Sigmoid colon (tissue), 7 donors: ENCODE measurements around the gene NUP62. TPM values are rescaled to one million over a fixed set of nuclear protein-coding genes. Genes with fewer than 3 reads are reported as not detected.

Experiments
- DNase-seq: peaks from one replicate; pipeline ENCODE4 v3.0.0-alpha.2; 2019
- H3K27ac ChIP-seq, 4 donors: fragments of 200-600 bp; sonication (generic); one replicate each; pipeline ENCODE4 v1.5.1; 2016 to 2019; ENCODE audit warnings: mild to moderate bottlenecking in 1 of 4
- H3K27me3 ChIP-seq, 3 donors: fragments of 200-600 bp; sonication (generic); one replicate each; pipeline ENCODE4 v1.5.1; 2019; ENCODE audit warnings: mild to moderate bottlenecking in 1 of 3
- H3K36me3 ChIP-seq, 4 donors: fragments of 200-600 bp; sonication (generic); one replicate each; pipeline ENCODE4 v1.5.1; 2016 to 2019
- H3K4me1 ChIP-seq, 4 donors: fragments of 200-600 bp; sonication (generic); one replicate each; pipeline ENCODE4 v1.5.1; 2017 to 2019
- H3K4me3 ChIP-seq, 4 donors: fragments of 200-600 bp; sonication (generic); one replicate each; pipeline ENCODE4 v1.5.1; 2017 to 2019; ENCODE audit warnings: mild to moderate bottlenecking in 2 of 4, moderate library complexity in 1 of 4
- H3K9me3 ChIP-seq, 4 donors: fragments of 200-600 bp in 3 of 4; sonication (generic) in 3 of 4; one replicate each; pipeline versions ENCODE4 v1.5.1 to v1.6.1; 2013 to 2019
- CTCF ChIP-seq, 4 experiments: fragments of 450-650 bp in 3 of 4; fragments of 200-600 bp in 1 of 4; IDR thresholded peaks; one replicate each; pipeline ENCODE4 v1.5.1; 2016 to 2019; ENCODE audit warnings: antibody characterized with exemption in 4 of 4, mild to moderate bottlenecking in 3 of 4, moderate library complexity in 2 of 4
- EP300 ChIP-seq, 4 donors: sonication (generic); formaldehyde crosslinking; IDR thresholded peaks; one replicate each; pipeline ENCODE4 v1.6.1; 2017; ENCODE audit warnings: antibody characterized with exemption in 4 of 4
- POLR2A ChIP-seq, 2 donors: fragments of 450-650 bp; IDR thresholded peaks; one replicate each; pipeline ENCODE4 v1.6.1; 2016; ENCODE audit warnings: antibody characterized with exemption in 2 of 2, mild to moderate bottlenecking in 2 of 2, moderate library complexity in 2 of 2
- POLR2AphosphoS5 ChIP-seq, 4 donors: sonication (generic); formaldehyde crosslinking; IDR thresholded peaks; one replicate each; pipeline ENCODE4 v1.6.1; 2017; ENCODE audit warnings: antibody characterized with exemption in 4 of 4
- WGBS, 2 donors: extraction: QIAGEN DNeasy Blood & Tissue Kit; methylation state at CpG; one replicate each; pipeline ENCODE4 v1.1.7; 2013; 5-methylcytosine and 5-hydroxymethylcytosine counted together
- intact Hi-C: fragments of 100-400 bp; cut with DNase I; formaldehyde crosslinking; loops from one replicate; pipeline ENCODE4 v1.15.1; 2023
- polyA plus RNA-seq, 3 donors: library from polyadenylated mRNA; stranded (reverse); fragments of 200-250 nt; gene quantifications; one replicate each; pipeline ENCODE4 v1.2.3, GENCODE V29; 2013
- total RNA-seq, 4 donors: library from RNA; depleted of rRNA; stranded (reverse); fragments of >200 nt; gene quantifications; one replicate each; pipeline ENCODE4 v1.1.0, GENCODE V29; 2016
- donor health status: healthy with polysubstance abuse.
- donor health status: Bipolar disorder and iron deficiency.
- donor health status: healthy.

The NUP62 gene
- total and polyA plus RNA-seq, 7 donors = 10.2 to 42.6 (median 25.7) TPM

- WGBS, 2 donors = 25 to 36% methylated on average over 71 of the region's 71 CpGs
- Histone ChIP-seq H3K27ac (no peak overlapping the region), H3K9me3 (no peaks in the 10 kb centered on the region), H3K36me3 (peaks cover 7 to 43% (median 16%) of the 10 kb centered on the region in 4 donors), H3K27me3 (peaks cover 6 to 39% (median 32%) of the 10 kb centered on the region in 3 donors), H3K4me1 (peaks cover 0 to 15% (median 13%) of the 10 kb centered on the region in 4 donors), H3K4me3 (peak overlapping the region in 2 of 4 donors; percentile 23 to 28)
- TF ChIP-seq POLR2AphosphoS5 (IDR thresholded peaks at IDR 0.05) = peak in 1 of 4 donors; percentile 63
- peak in 3 of 4 experiments; percentile 49 to 72 (median 50) for TF ChIP-seq CTCF (IDR thresholded peaks at IDR 0.05)
- TF ChIP-seq EP300 (IDR thresholded peaks at IDR 0.05) = no peak
- no peak for DNase-seq
- intact Hi-C loops = no loop called here
Measured at GRCh38 chr19:49889687-49890348, 39.5 kb downstream of the NUP62 start.

DNA sequence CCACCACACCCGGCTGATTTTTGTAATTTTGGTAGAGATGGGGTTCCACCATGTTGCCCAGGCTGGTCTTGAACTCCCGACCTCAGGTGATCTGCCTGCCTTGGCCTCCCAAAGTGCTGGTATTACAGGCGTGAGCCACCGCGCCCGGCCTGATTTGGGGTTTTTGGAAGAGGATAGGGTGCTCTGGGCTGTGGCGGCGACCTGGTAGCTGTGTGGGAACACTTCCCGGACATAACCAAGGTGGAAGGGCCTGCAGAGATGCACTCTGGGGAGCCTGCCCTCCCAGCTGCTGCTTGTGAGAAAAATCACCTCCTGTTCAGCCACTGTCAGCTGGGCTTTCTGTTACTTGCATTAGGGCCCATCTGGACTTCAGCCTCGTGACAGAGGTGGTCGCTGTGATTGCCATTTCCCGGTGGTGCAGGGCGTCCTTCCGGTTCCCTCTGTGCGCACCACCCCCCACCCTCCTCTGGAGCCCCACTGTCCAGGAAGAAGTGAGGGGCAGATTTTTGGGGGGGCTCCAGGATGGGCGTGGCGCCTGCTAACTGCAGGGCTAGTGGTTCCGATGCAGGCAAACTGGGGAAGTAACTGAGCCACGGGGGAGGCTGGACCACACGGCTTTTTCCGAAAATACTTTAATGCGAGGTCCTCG is 40.1 kb downstream of the NUP62 start:
- TF ChIP-seq CTCF (IDR thresholded peaks at IDR 0.05) = no peak
- no peak for TF ChIP-seq POLR2A (IDR thresholded peaks at IDR 0.05)
- TF ChIP-seq EP300 (IDR thresholded peaks at IDR 0.05) = no peak
- no peak for TF ChIP-seq POLR2AphosphoS5 (IDR thresholded peaks at IDR 0.05)
- 93 to 95% methylated on average over 23 of the region's 23 CpGs for WGBS, 2 donors
- H3K36me3 ChIP-seq = peaks cover 14 to 50% (median 22%) of the 10 kb centered on the region in 4 donors
- peaks cover 0 to 15% (median 13%) of the 10 kb centered on the region in 4 donors for H3K4me1 ChIP-seq
- intact Hi-C loops = no loop called here
- no peak for DNase-seq
- H3K27ac ChIP-seq = no peak overlapping the region
- H3K9me3 ChIP-seq = no peaks in the 10 kb centered on the region
- peaks cover 6 to 39% (median 32%) of the 10 kb centered on the region in 3 donors for H3K27me3 ChIP-seq
- H3K4me3 ChIP-seq = no peak overlapping the region

- Histone ChIP-seq H3K9me3 (no peaks in the 10 kb centered on the region), H3K27me3 (peaks cover 6 to 39% (median 32%) of the 10 kb centered on the region in 3 donors), H3K4me1 (peaks cover 0 to 15% (median 13%) of the 10 kb centered on the region in 4 donors), H3K27ac (no peak overlapping the region), H3K36me3 (peaks cover 21 to 57% (median 29%) of the 10 kb centered on the region in 4 donors), H3K4me3 (no peak overlapping the region)
- no peak for TF ChIP-seq EP300 (IDR thresholded peaks at IDR 0.05)
- no peak for TF ChIP-seq POLR2A (IDR thresholded peaks at IDR 0.05)
- no peak for TF ChIP-seq CTCF (IDR thresholded peaks at IDR 0.05)
- TF ChIP-seq POLR2AphosphoS5 (IDR thresholded peaks at IDR 0.05) = no peak
- intact Hi-C loops = no loop called here
- 75 to 79% methylated on average over 18 of the region's 18 CpGs for WGBS, 2 donors
- no peak for DNase-seq
Measured at GRCh38 chr19:49888510-49888824, 40.8 kb downstream of the NUP62 start.

- peaks cover 26 to 63% (median 35%) of the 10 kb centered on the region in 4 donors for H3K36me3 ChIP-seq
- intact Hi-C loops = no loop called here
- WGBS, 2 donors = 76 to 90% methylated on average over 54 of the region's 54 CpGs
- no peak overlapping the region for H3K27ac ChIP-seq
- TF ChIP-seq EP300 (IDR thresholded peaks at IDR 0.05) (no peak), POLR2AphosphoS5 (IDR thresholded peaks at IDR 0.05) (no peak), CTCF (IDR thresholded peaks at IDR 0.05) (no peak), POLR2A (IDR thresholded peaks at IDR 0.05) (no peak)
- H3K27me3 ChIP-seq = peaks cover 6 to 36% (median 28%) of the 10 kb centered on the region in 3 donors
- DNase-seq = no peak
- H3K4me1 ChIP-seq = peaks cover 0 to 15% (median 13%) of the 10 kb centered on the region in 4 donors
- H3K9me3 ChIP-seq = no peaks in the 10 kb centered on the region
- H3K4me3 ChIP-seq = no peak overlapping the region
Measured at GRCh38 chr19:49887665-49888509, 41.4 kb downstream of the NUP62 start.
